Activated T-helper 17 cell treated with anti-CD3 and anti-CD28 coated beads, Interleukin-2, amount 50 U/mL, for 72 hours (primary cell): Measurements from ENCODE around the gene DNAH9. TPM values are rescaled to one million over a fixed set of nuclear protein-coding genes. Genes with fewer than 3 reads are reported as not detected.

Source experiments
- ATAC-seq: fragments of 150-1000 bp; cut with Tn5 transposase; replicated peaks from 2 replicates; pipeline ENCODE4 v1.10.0; 2021; ENCODE audit warnings: mild to moderate bottlenecking, moderate library complexity
- H3K27ac Mint-ChIP-seq: one replicate; pipeline ENCODE4 v1.8.0; 2022; ENCODE audit warnings: mixed read lengths
- H3K27me3 Mint-ChIP-seq: one replicate; pipeline ENCODE4 v1.8.0; 2022; ENCODE audit warnings: mixed read lengths
- H3K36me3 Mint-ChIP-seq: one replicate; pipeline ENCODE4 v1.8.0; 2022; ENCODE audit warnings: low read depth, mild to moderate bottlenecking, mixed read lengths
- H3K4me1 Mint-ChIP-seq: one replicate; pipeline ENCODE4 v1.8.0; 2022; ENCODE audit warnings: mixed read lengths
- H3K4me3 Mint-ChIP-seq: one replicate; pipeline ENCODE4 v1.8.0; 2022; ENCODE audit warnings: mild to moderate bottlenecking, mixed read lengths
- H3K9me3 Mint-ChIP-seq: one replicate; pipeline ENCODE4 v1.8.0; 2022; ENCODE audit warnings: mixed read lengths
- total RNA-seq, 2 donors: library from RNA; stranded (reverse); gene quantifications; one replicate each; pipeline ENCODE4 v1.2.3, GENCODE V29; 2022

Gene DNAH9
- total RNA-seq, 2 donors from 2014 or later = not detected

- no peak overlapping the region for H3K27ac Mint-ChIP-seq
- H3K4me1 Mint-ChIP-seq = no peaks in the 10 kb centered on the region
- no peak overlapping the region for H3K4me3 Mint-ChIP-seq
- ATAC-seq = no peak
- H3K9me3 Mint-ChIP-seq = peaks cover 4% of the 10 kb centered on the region
- no peaks in the 10 kb centered on the region for H3K36me3 Mint-ChIP-seq
- no peaks in the 10 kb centered on the region for H3K27me3 Mint-ChIP-seq
Measured at GRCh38 chr17:11730747-11731146, 132.5 kb downstream of the DNAH9 start.

GRCh38 chr17:11736613-11737312 lies 138.5 kb downstream of the DNAH9 start:
- H3K4me3 Mint-ChIP-seq = no peak overlapping the region
- no peak for ATAC-seq
- no peaks in the 10 kb centered on the region for H3K27me3 Mint-ChIP-seq
- no peak overlapping the region for H3K27ac Mint-ChIP-seq
- H3K9me3 Mint-ChIP-seq = no peaks in the 10 kb centered on the region
- no peaks in the 10 kb centered on the region for H3K4me1 Mint-ChIP-seq
- H3K36me3 Mint-ChIP-seq = no peaks in the 10 kb centered on the region

GRCh38 chr17:11737313-11737679 lies 139.0 kb downstream of the DNAH9 start:
- Mint-ChIP-seq H3K4me3 (no peak overlapping the region), H3K9me3 (no peaks in the 10 kb centered on the region), H3K27ac (no peak overlapping the region), H3K4me1 (no peaks in the 10 kb centered on the region), H3K27me3 (no peaks in the 10 kb centered on the region), H3K36me3 (no peaks in the 10 kb centered on the region)
- ATAC-seq = no peak

- Mint-ChIP-seq H3K27ac (no peak overlapping the region), H3K36me3 (no peaks in the 10 kb centered on the region), H3K4me1 (no peaks in the 10 kb centered on the region), H3K27me3 (peaks cover under 1% of the 10 kb centered on the region), H3K9me3 (no peaks in the 10 kb centered on the region), H3K4me3 (no peak overlapping the region)
- no peak for ATAC-seq
Measured at GRCh38 chr17:11738151-11738550, 139.9 kb downstream of the DNAH9 start.

GRCh38 chr17:11739351-11739750 lies 141.1 kb downstream of the DNAH9 start:
- peaks cover 6% of the 10 kb centered on the region for H3K9me3 Mint-ChIP-seq
- peaks cover 4% of the 10 kb centered on the region for H3K27me3 Mint-ChIP-seq
- no peaks in the 10 kb centered on the region for H3K36me3 Mint-ChIP-seq
- no peaks in the 10 kb centered on the region for H3K4me1 Mint-ChIP-seq
- no peak overlapping the region for H3K27ac Mint-ChIP-seq
- ATAC-seq = no peak
- no peak overlapping the region for H3K4me3 Mint-ChIP-seq

GRCh38 chr17:11739848-11740247 lies 141.6 kb downstream of the DNAH9 start:
- ATAC-seq = no peak
- Mint-ChIP-seq H3K36me3 (no peaks in the 10 kb centered on the region), H3K27ac (no peak overlapping the region), H3K4me3 (no peak overlapping the region), H3K9me3 (peaks cover 8% of the 10 kb centered on the region), H3K4me1 (no peaks in the 10 kb centered on the region), H3K27me3 (peaks cover 4% of the 10 kb centered on the region)

GRCh38 chr17:11742886-11743285 lies 144.6 kb downstream of the DNAH9 start:
- no peak overlapping the region for H3K27ac Mint-ChIP-seq
- no peak for ATAC-seq

GRCh38 chr17:11744696-11745095 lies 146.4 kb downstream of the DNAH9 start:
- peaks cover 13% of the 10 kb centered on the region for H3K9me3 Mint-ChIP-seq
- H3K4me3 Mint-ChIP-seq = no peak overlapping the region
- H3K4me1 Mint-ChIP-seq = no peaks in the 10 kb centered on the region
- peaks cover 8% of the 10 kb centered on the region for H3K27me3 Mint-ChIP-seq
- no peak overlapping the region for H3K27ac Mint-ChIP-seq
- no peaks in the 10 kb centered on the region for H3K36me3 Mint-ChIP-seq
- ATAC-seq = no peak

More at GRCh38 chr17:11742886-11743285, 144.6 kb downstream of the DNAH9 start:
- H3K4me1 Mint-ChIP-seq = no peaks in the 10 kb centered on the region
- H3K36me3 Mint-ChIP-seq = no peaks in the 10 kb centered on the region
- no peak overlapping the region for H3K4me3 Mint-ChIP-seq
- H3K9me3 Mint-ChIP-seq = peaks cover 13% of the 10 kb centered on the region
- peaks cover 8% of the 10 kb centered on the region for H3K27me3 Mint-ChIP-seq

- H3K4me3 Mint-ChIP-seq = no peak overlapping the region
- H3K27me3 Mint-ChIP-seq = peaks cover 8% of the 10 kb centered on the region
- no peak overlapping the region for H3K27ac Mint-ChIP-seq
- ATAC-seq = no peak
- H3K36me3 Mint-ChIP-seq = no peaks in the 10 kb centered on the region
- peaks cover 13% of the 10 kb centered on the region for H3K9me3 Mint-ChIP-seq
- no peaks in the 10 kb centered on the region for H3K4me1 Mint-ChIP-seq
Measured at GRCh38 chr17:11747441-11747840, 149.2 kb downstream of the DNAH9 start.

GRCh38 chr17:11757815-11758214 lies 159.5 kb downstream of the DNAH9 start:
- Mint-ChIP-seq H3K4me1 (no peaks in the 10 kb centered on the region), H3K27ac (no peak overlapping the region), H3K36me3 (no peaks in the 10 kb centered on the region), H3K9me3 (peaks cover 7% of the 10 kb centered on the region), H3K27me3 (peaks cover 4% of the 10 kb centered on the region), H3K4me3 (no peak overlapping the region)
- ATAC-seq = no peak

GRCh38 chr17:11768106-11768505 lies 169.8 kb downstream of the DNAH9 start:
- no peaks in the 10 kb centered on the region for H3K27me3 Mint-ChIP-seq
- no peak overlapping the region for H3K4me3 Mint-ChIP-seq
- no peaks in the 10 kb centered on the region for H3K9me3 Mint-ChIP-seq
- H3K27ac Mint-ChIP-seq = no peak overlapping the region
- no peaks in the 10 kb centered on the region for H3K4me1 Mint-ChIP-seq
- H3K36me3 Mint-ChIP-seq = no peaks in the 10 kb centered on the region
- ATAC-seq = no peak

- ATAC-seq = no peak
- Mint-ChIP-seq H3K27ac (no peak overlapping the region), H3K27me3 (no peaks in the 10 kb centered on the region), H3K36me3 (no peaks in the 10 kb centered on the region), H3K4me1 (no peaks in the 10 kb centered on the region), H3K9me3 (no peaks in the 10 kb centered on the region), H3K4me3 (no peak overlapping the region)
Measured at GRCh38 chr17:11768981-11769380, 170.7 kb downstream of the DNAH9 start.

GRCh38 chr17:11772031-11772430 lies 173.8 kb downstream of the DNAH9 start:
- Mint-ChIP-seq H3K27me3 (no peaks in the 10 kb centered on the region), H3K4me3 (no peak overlapping the region), H3K27ac (no peak overlapping the region), H3K36me3 (no peaks in the 10 kb centered on the region), H3K9me3 (no peaks in the 10 kb centered on the region), H3K4me1 (no peaks in the 10 kb centered on the region)
- no peak for ATAC-seq

GRCh38 chr17:11779892-11780291 lies 181.6 kb downstream of the DNAH9 start:
- H3K4me3 Mint-ChIP-seq = no peak overlapping the region
- no peaks in the 10 kb centered on the region for H3K36me3 Mint-ChIP-seq
- ATAC-seq = no peak
- no peak overlapping the region for H3K27ac Mint-ChIP-seq
- H3K27me3 Mint-ChIP-seq = peaks cover 8% of the 10 kb centered on the region
- H3K9me3 Mint-ChIP-seq = peaks cover 8% of the 10 kb centered on the region
- H3K4me1 Mint-ChIP-seq = no peaks in the 10 kb centered on the region

GRCh38 chr17:11780621-11781020 lies 182.4 kb downstream of the DNAH9 start:
- no peak overlapping the region for H3K27ac Mint-ChIP-seq
- H3K27me3 Mint-ChIP-seq = peaks cover 8% of the 10 kb centered on the region
- no peak overlapping the region for H3K4me3 Mint-ChIP-seq
- peaks cover 11% of the 10 kb centered on the region for H3K9me3 Mint-ChIP-seq
- no peak for ATAC-seq
- H3K4me1 Mint-ChIP-seq = no peaks in the 10 kb centered on the region
- no peaks in the 10 kb centered on the region for H3K36me3 Mint-ChIP-seq
